ENCODE results near the gene ITPRID1.

ITPRID1 gene

DNA sequence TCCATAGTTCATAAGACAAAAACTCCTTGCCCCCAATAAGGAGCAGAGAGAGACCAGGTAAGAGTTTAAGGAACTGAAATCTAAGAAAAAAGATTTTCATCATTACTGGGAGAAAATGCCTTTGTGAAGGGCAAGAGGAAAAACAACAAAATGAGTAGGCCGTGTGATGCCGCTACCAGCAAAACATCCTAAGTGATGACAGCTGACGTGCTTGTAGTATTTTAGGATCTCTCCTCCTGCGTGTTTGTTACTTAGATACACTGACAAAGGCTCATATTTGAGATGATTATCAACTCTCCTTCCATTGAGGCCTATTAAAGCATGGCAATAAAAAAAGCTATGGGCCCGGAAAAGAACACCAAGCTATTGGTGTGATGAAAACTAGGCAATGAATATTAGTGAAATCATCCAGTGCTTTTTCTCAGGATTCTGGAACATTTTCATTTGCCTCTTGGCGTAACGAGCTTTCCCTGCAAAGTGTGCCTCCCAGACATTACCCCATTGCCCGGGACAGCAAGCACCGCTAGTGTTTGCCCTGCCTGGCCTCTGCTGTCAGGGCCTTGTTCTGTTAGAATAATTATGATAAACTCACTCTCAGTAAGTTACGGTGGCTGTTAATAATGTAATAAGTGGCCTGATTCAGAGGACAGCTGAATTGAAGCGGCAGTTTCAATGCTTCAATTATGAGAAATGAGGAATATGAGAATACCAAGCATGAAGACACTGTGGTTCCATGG, 36.8 kb upstream of the ITPRID1 start:
- TF ChIP-seq, protein P1, sequence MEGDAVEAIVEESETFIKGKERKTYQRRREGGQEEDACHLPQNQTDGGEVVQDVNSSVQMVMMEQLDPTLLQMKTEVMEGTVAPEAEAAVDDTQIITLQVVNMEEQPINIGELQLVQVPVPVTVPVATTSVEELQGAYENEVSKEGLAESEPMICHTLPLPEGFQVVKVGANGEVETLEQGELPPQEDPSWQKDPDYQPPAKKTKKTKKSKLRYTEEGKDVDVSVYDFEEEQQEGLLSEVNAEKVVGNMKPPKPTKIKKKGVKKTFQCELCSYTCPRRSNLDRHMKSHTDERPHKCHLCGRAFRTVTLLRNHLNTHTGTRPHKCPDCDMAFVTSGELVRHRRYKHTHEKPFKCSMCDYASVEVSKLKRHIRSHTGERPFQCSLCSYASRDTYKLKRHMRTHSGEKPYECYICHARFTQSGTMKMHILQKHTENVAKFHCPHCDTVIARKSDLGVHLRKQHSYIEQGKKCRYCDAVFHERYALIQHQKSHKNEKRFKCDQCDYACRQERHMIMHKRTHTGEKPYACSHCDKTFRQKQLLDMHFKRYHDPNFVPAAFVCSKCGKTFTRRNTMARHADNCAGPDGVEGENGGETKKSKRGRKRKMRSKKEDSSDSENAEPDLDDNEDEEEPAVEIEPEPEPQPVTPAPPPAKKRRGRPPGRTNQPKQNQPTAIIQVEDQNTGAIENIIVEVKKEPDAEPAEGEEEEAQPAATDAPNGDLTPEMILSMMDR (IDR thresholded peaks at IDR 0.05; ENCODE audit: extremely low read depth, missing control alignments): no peak
- DNase-seq (ENCODE audit: low spot score): no peak

DNA sequence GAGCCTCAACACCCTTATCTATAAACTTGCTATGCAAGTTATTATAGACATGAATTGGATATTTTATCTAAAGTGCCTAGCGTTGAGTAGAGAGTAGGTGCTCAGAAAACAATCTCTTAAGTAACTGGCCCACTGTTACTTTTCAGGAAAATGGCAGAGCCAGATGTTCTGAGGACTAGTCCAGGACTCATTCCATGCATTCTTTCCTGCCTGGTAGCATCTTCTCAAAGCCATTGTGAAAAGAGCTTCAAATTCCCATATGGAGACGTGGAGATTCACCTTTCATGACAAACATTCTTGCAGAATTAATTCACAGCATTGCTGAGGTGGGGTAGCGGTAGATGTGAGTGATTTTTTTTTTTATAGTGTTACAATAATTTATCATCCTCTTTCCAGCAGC, 35.9 kb upstream of the ITPRID1 start:
- no peak for DNase-seq (ENCODE audit: low spot score)
- TF ChIP-seq, protein P1 (IDR thresholded peaks at IDR 0.05; ENCODE audit: extremely low read depth, missing control alignments): no peak

DNA sequence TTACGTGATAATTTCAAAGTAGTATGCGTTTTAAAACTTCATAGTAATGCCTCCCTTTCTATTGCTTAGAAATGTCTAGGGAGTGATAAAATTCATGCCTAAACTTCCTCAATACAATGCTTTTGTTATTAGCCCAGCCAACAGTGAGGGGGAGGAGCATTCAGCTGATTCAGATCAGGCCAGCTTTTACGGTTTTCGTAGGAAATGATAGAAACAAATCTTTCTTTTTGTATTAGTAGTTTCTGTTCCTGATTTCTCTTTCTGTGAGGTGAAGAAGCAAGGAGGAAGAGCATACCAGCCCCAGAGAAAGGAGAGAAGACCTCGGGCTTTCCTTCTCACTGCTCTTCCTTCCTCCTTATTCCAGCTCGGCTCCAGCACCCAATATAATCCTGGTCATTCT, 35.2 kb upstream of the ITPRID1 start:
- peak; percentile 15 for DNase-seq (ENCODE audit: low spot score)
- TF ChIP-seq, protein P1 (IDR thresholded peaks at IDR 0.05; ENCODE audit: extremely low read depth, missing control alignments): no peak

DNA sequence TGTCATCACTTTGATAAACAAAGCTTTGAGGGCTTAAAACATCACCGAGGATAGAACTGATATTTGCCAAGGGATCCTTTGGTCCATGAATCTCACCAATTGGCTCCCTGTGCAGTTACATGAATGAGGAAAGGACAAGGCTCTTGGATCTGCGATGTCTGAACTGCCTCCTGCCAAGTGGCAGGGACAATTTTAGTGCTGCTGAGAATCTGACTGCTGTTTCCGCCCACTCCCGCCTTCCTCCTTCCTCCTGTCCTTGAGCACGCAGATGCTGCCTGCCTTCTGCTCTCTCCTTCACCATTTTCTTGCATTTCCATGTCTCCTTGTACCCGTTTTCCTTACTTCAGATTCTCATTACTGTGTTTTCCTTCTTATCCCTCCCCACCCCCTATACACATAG, 26.8 kb upstream of the ITPRID1 start:
- no peak for DNase-seq (ENCODE audit: low spot score)
- TF ChIP-seq, protein P1 (IDR thresholded peaks at IDR 0.05; ENCODE audit: extremely low read depth, missing control alignments): no peak

DNA sequence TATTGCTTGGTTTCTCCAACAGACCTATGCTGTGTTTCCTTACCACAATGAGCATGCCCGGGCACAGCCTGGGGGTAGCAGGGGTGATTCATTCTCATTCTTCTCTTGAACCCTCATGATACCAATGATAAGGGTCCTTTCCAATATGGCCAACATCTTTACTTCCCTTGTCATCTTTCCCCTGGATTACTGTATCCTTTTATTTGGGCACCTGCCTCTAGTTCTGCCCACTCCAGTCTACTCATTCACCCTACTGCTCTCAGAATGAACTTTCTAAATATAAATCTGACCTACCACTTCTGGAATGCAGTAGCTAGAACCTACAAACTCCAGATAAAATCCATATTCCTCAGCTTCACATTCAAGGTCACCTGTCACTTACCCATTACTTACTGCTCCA, 26.4 kb upstream of the ITPRID1 start:
- TF ChIP-seq, protein P1 (IDR thresholded peaks at IDR 0.05; ENCODE audit: extremely low read depth, missing control alignments): no peak
- no peak for DNase-seq (ENCODE audit: low spot score)

DNA sequence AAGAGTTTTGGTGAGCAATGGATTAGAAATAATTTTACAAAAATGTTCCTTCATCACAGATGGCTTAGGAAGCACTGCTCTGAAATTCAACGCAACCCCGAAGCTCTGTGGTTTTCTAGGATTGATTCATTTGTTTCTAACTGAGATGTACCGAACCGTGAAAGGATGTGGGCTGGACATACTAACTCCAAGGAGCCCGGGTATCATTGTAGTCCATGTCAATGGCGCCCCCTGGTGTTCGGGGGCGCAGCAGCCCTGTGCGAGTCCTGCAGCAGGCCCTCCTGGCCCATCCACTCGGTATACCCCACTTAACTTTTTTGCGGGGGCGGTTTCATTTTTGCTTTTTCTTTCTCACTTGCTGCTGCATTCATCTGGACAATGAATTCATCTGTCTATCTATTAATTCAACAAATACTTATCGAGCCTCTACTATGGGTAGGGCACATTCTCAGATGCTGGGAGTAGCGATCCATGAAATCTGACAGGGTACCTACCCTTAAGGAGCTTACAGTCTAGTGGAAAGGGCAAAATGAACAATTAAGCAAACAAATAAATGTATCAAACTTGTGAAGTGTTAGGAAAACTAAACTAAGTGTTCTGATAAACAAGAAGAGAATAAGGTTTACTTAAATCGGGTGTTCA, 25.2 kb upstream of the ITPRID1 start:
- peak; percentile 68 for DNase-seq (ENCODE audit: low spot score)
- TF ChIP-seq, protein P1 (IDR thresholded peaks at IDR 0.05; ENCODE audit: extremely low read depth, missing control alignments): peak; percentile 63

DNA sequence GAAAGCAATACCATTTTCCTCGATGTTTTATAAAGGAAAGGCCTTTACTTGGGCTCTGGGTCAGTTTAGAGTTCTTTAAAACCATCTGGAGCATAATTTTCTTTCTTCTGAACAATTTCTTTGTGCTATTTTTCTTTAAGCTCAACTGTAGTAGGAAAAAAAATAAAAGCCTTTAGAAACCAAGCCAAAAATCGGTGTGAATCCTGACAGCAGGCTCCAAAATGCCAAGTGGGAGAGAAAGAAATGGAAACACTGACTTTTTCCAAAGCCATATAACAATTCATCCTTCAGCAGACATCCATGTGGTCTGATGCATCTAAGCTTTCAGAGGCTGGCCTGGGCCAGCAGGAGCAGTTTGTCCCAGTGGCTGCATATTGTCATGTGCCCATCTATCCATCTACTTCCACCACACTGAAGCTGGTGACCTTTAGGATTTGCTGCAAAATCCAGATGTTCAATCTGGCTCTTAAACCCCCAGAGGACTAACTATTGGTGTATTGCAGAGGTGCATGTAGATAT, 23.0 kb upstream of the ITPRID1 start:
- TF ChIP-seq, protein P1 (IDR thresholded peaks at IDR 0.05; ENCODE audit: extremely low read depth, missing control alignments): no peak
- no peak for DNase-seq (ENCODE audit: low spot score)
